Measurements from ENCODE around the gene SLC38A7. TPM values are rescaled to one million over a fixed set of nuclear protein-coding genes. Genes with fewer than 3 reads are reported as not detected.

SLC38A7 gene
- total RNA-seq, 1 donor from 2014 or later, result 31.6 TPM

- no peak for TF ChIP-seq CTCF (conservative IDR thresholded peaks at IDR 0.05)
- Mint-ChIP-seq H3K36me3 (peaks cover 4% of the 10 kb centered on the region), H3K4me1 (ENCODE audit: unreplicated experiment) (peaks cover 9% of the 10 kb centered on the region), H3K27ac (no peak overlapping the region), H3K27me3 (peaks cover 11% of the 10 kb centered on the region), H3K4me3 (peak overlapping the region; percentile 94), H3K9me3 (no peaks in the 10 kb centered on the region)
- no peak for DNase-seq (ENCODE audit: extremely low spot score, unreplicated experiment)
These were observed 497 bp upstream of the SLC38A7 start for GRCh38 chr16:58685084-58685449.

GRCh38 chr16:58684001-58684353, 593 bp downstream of the SLC38A7 start:
- DNase-seq (ENCODE audit: extremely low spot score, unreplicated experiment), result no peak
- Mint-ChIP-seq H3K27ac (peak overlapping the region; percentile 88), H3K4me3 (peak overlapping the region; percentile 94), H3K9me3 (no peaks in the 10 kb centered on the region), H3K4me1 (ENCODE audit: unreplicated experiment) (peaks cover 9% of the 10 kb centered on the region), H3K27me3 (peaks cover 4% of the 10 kb centered on the region), H3K36me3 (peaks cover 7% of the 10 kb centered on the region)
- no peak for TF ChIP-seq CTCF (conservative IDR thresholded peaks at IDR 0.05)

- Mint-ChIP-seq H3K27ac (no peak overlapping the region), H3K36me3 (peaks cover 17% of the 10 kb centered on the region), H3K27me3 (no peaks in the 10 kb centered on the region), H3K4me1 (ENCODE audit: unreplicated experiment) (peaks cover 9% of the 10 kb centered on the region), H3K4me3 (no peak overlapping the region), H3K9me3 (no peaks in the 10 kb centered on the region)
- DNase-seq (ENCODE audit: extremely low spot score, unreplicated experiment), result no peak
- TF ChIP-seq CTCF (conservative IDR thresholded peaks at IDR 0.05), result no peak
These were observed 4.8 kb downstream of the SLC38A7 start for GRCh38 chr16:58679763-58680162.

- Mint-ChIP-seq H3K4me3 (no peak overlapping the region), H3K27ac (no peak overlapping the region), H3K4me1 (ENCODE audit: unreplicated experiment) (peaks cover 6% of the 10 kb centered on the region), H3K27me3 (no peaks in the 10 kb centered on the region), H3K36me3 (peaks cover 17% of the 10 kb centered on the region), H3K9me3 (no peaks in the 10 kb centered on the region)
- TF ChIP-seq CTCF (conservative IDR thresholded peaks at IDR 0.05), result no peak
- no peak for DNase-seq (ENCODE audit: extremely low spot score, unreplicated experiment)
These were observed 5.9 kb downstream of the SLC38A7 start for GRCh38 chr16:58678716-58679115.

- Mint-ChIP-seq H3K4me1 (ENCODE audit: unreplicated experiment) (peaks cover 1% of the 10 kb centered on the region), H3K9me3 (no peaks in the 10 kb centered on the region), H3K27me3 (no peaks in the 10 kb centered on the region), H3K36me3 (peaks cover 17% of the 10 kb centered on the region), H3K4me3 (no peak overlapping the region), H3K27ac (no peak overlapping the region)
- DNase-seq (ENCODE audit: extremely low spot score, unreplicated experiment), result no peak
- no peak for TF ChIP-seq CTCF (conservative IDR thresholded peaks at IDR 0.05)
These were observed 6.3 kb downstream of the SLC38A7 start for GRCh38 chr16:58678269-58678668.

- no peak overlapping the region for H3K27ac Mint-ChIP-seq
- no peak overlapping the region for H3K4me3 Mint-ChIP-seq
- H3K36me3 Mint-ChIP-seq, result peaks cover 16% of the 10 kb centered on the region
- H3K27me3 Mint-ChIP-seq, result no peaks in the 10 kb centered on the region
- no peak for TF ChIP-seq CTCF (conservative IDR thresholded peaks at IDR 0.05)
- no peaks in the 10 kb centered on the region for H3K4me1 Mint-ChIP-seq (ENCODE audit: unreplicated experiment)
- no peaks in the 10 kb centered on the region for H3K9me3 Mint-ChIP-seq
- DNase-seq (ENCODE audit: extremely low spot score, unreplicated experiment), result no peak
These were observed 13.5 kb downstream of the SLC38A7 start for GRCh38 chr16:58670946-58671583.
